Measurements from ENCODE around the gene TNS3. TPM values are rescaled to one million over a fixed set of nuclear protein-coding genes. Genes with fewer than 3 reads are reported as not detected.

TNS3 gene
- total and polyA plus RNA-seq, 9 of the 15 experiments (the other 6 are each of a cell fraction or from before 2014, with no cell fraction given): 0.20 TPM; not detected in 8

- under 1% methylated on average over 17 of the region's 17 CpGs for WGBS (ENCODE audit: insufficient coverage, low coverage, missing lambda C conversion rate)
- peaks cover 6 to 35% of the 10 kb centered on the region in 2 experiments; a peak in 4 of 5 replicates for H3K27me3 ChIP-seq (ENCODE audit: control insufficient read depth in 2 of 2, insufficient read depth in 2 of 2, low read length in 2 of 2)
- no peak for DNase-seq (ENCODE audit: extremely low read depth in 1 of 4, low spot score in 3 of 4)
- H3K27ac ChIP-seq (ENCODE audit: extremely low read depth, low read depth, low read length): no peak overlapping the region
- H4K20me1 ChIP-seq (replicated peaks; ENCODE audit: control insufficient read depth, insufficient read depth, low read length): no peaks in the 10 kb centered on the region; the same call in 1 of the 2 replicates
- H3K4me3 ChIP-seq: no peak overlapping the region
- no peak overlapping the region for H3K4me2 ChIP-seq (ENCODE audit: insufficient read depth, low read length)
- no peak for FAIRE-seq
- intact Hi-C loops (cut with micrococcal nuclease): no loop called here
- POLR2A ChIA-PET: no interaction called here
- no peaks in the 10 kb centered on the region for H3K79me2 ChIP-seq (ENCODE audit: control insufficient read depth, insufficient read depth, low read length)
- CTCF ChIA-PET (ENCODE audit: low intra/inter-chr PET ratio): no interaction called here
- H2AFZ ChIP-seq (ENCODE audit: low read depth, low read length): no peak overlapping the region
- H3K4me1 ChIP-seq (replicated peaks in 1 of 2; ENCODE audit: control insufficient read depth in 2 of 2, insufficient read depth in 2 of 2, low read length in 2 of 2): no peaks in the 10 kb centered on the region
- ATAC-seq: no peak
- H3K9me3 ChIP-seq (replicated peaks; ENCODE audit: control insufficient read depth, insufficient read depth, low read depth, low read length): no peaks in the 10 kb centered on the region
- no peak overlapping the region for H3K9ac ChIP-seq (ENCODE audit: insufficient read depth in 1 of 2, low read depth in 2 of 2, low read length in 2 of 2)
- H3K36me3 ChIP-seq (ENCODE audit: control insufficient read depth, insufficient read depth, low read length): no peaks in the 10 kb centered on the region
- in situ Hi-C loops (cut with MboI): no loop called here
- no peaks in the 10 kb centered on the region for H3K9me1 ChIP-seq (ENCODE audit: control insufficient read depth, insufficient read depth, low read length)
- TF ChIP-seq CBFA2T3 (IDR thresholded peaks at IDR 0.05) (no peak), RAD21 (CRISPR knock-in tag; conservative IDR thresholded peaks at IDR 0.05 in 1 of 2, IDR thresholded peaks at IDR 0.05 in 1 of 2) (no peak)
- BruUV-seq (replicated peaks): no TSS peak
Observed at GRCh38 chr7:47591655-47592572, 10.0 kb upstream of the TNS3 start.

GRCh38 chr7:47591089-47591654 lies 9.3 kb upstream of the TNS3 start:
- Histone ChIP-seq H3K79me2 (ENCODE audit: control insufficient read depth, insufficient read depth, low read length) (no peaks in the 10 kb centered on the region), H3K36me3 (ENCODE audit: control insufficient read depth, insufficient read depth, low read length) (no peaks in the 10 kb centered on the region), H3K4me2 (ENCODE audit: insufficient read depth, low read length) (no peak overlapping the region), H3K27ac (ENCODE audit: extremely low read depth, low read depth, low read length) (no peak overlapping the region), H3K4me3 (no peak overlapping the region), H4K20me1 (replicated peaks; ENCODE audit: control insufficient read depth, insufficient read depth, low read length) (no peaks in the 10 kb centered on the region; the same call in 1 of the 2 replicates), H3K9me3 (replicated peaks; ENCODE audit: control insufficient read depth, insufficient read depth, low read depth, low read length) (no peaks in the 10 kb centered on the region), H3K9ac (ENCODE audit: insufficient read depth in 1 of 2, low read depth in 2 of 2, low read length in 2 of 2) (no peak overlapping the region), H3K27me3 (ENCODE audit: control insufficient read depth in 2 of 2, insufficient read depth in 2 of 2, low read length in 2 of 2) (peaks cover 6 to 33% of the 10 kb centered on the region in 2 experiments; a peak in 4 of 5 replicates), H3K4me1 (replicated peaks in 1 of 2; ENCODE audit: control insufficient read depth in 2 of 2, insufficient read depth in 2 of 2, low read length in 2 of 2) (no peaks in the 10 kb centered on the region), H3K9me1 (ENCODE audit: control insufficient read depth, insufficient read depth, low read length) (no peaks in the 10 kb centered on the region), H2AFZ (ENCODE audit: low read depth, low read length) (no peak overlapping the region)
- DNase-seq (ENCODE audit: extremely low read depth in 1 of 4, low spot score in 3 of 4): no peak
- intact Hi-C loops (cut with micrococcal nuclease): no loop called here
- in situ Hi-C loops (cut with MboI): no loop called here
- BruUV-seq (replicated peaks): no TSS peak
- no peak for ATAC-seq
- ChIA-PET POLR2A (no interaction called here), CTCF (ENCODE audit: low intra/inter-chr PET ratio) (no interaction called here)
- no peak for FAIRE-seq
- WGBS (ENCODE audit: insufficient coverage, low coverage, missing lambda C conversion rate): 3% methylated on average over 8 of the region's 8 CpGs
- TF ChIP-seq NBN (IDR thresholded peaks at IDR 0.05; ENCODE audit: low read depth): no peak
